HuH-7.5 (cell line): ENCODE results near the gene PLAC8.
"Not testable (repeated sequence)": the region's sequence is repeated elsewhere in the genome, so short reads cannot be mapped to it uniquely, and the experiment has no call there.

Experiments
- DNase-seq: peaks from one replicate; pipeline ENCODE4 v3.0.0; 2011; ENCODE audit warnings: low spot score

Gene PLAC8

DNA sequence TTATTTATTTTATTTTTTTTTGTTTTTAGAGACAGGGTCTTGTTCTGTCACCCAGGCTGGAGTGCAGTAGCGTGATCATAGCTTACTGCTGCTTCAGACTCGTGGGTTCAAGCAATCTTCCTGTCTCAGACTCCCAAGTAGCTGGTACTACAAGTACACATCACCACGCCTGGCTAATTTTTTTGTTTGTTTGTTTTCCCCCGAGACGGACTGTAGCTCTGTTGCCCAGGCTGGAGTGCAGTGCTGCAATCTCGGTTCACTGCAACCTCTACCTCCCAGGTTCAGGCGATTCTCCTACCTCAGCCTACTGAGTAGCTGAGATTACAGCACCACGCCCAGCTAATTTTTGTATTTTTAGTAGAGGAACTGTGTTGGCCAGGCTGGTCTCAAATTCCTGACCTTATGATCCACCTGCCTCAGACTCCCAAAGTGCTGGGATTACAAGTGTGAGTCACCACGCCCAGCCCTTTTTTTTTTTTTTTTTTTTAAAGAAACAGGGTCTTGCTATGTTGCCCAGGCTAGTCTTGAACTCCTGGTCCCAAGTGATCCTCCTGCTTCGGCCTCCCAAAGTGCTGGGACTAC, 47.4 kb downstream of the PLAC8 start:
- no peak for DNase-seq

DNA sequence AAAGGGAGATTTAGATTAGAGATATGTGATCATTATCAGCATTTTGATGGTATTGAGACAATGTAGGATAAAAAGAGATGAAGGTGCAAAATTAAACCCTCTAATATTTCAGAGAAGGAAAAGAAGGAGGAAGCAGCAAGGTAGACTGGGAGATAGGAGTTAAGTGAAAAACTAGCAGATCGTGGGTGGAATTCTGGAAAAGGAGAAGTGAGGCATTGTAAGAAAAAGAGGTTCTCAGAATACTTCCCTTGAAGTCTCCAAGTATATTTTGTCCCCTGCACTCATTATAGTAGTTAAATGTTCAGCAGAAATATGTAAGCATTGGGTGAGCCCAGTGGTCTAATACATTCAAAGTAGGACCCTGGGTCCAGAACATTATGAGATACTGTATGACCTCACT, 49.3 kb downstream of the PLAC8 start:
- DNase-seq: no peak

DNA sequence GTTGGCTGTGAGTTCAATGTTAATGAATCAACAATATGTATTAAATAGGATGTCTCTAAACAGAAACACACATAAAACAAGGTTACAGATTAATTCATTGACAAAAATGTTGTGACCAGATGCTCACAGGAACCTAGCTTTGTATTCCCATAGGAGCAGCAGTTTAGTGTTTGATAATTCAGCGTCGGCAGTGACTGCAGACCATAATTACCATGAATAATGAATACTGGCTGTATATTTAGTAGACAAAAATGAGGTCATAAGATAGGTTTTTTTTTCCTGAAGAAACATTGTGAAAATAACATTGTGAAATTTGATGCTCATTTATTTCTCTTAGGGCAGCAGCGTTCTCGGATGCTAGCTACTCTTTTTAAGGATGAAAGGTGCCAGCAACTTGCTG, 51.8 kb downstream of the PLAC8 start:
- no peak for DNase-seq

DNA sequence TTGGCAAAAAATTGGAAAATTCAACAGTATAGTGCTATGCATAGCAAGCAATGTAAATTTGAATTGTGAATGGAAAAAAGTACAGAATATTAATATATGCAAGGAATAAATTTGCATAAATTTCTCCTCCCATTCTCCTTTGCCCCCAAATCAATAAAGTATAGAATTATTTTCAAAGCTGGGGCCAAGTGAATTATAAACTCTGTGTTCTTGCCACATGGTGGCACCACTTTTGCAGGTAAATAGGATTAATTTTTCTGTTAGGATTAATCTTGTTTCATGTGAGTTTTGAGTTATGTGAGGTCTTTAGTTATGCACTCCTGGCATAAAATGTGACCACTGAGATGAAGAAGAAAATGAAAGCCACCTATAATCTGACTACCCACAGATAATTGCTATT, 59.6 kb downstream of the PLAC8 start:
- peak; percentile 5 for DNase-seq

DNA sequence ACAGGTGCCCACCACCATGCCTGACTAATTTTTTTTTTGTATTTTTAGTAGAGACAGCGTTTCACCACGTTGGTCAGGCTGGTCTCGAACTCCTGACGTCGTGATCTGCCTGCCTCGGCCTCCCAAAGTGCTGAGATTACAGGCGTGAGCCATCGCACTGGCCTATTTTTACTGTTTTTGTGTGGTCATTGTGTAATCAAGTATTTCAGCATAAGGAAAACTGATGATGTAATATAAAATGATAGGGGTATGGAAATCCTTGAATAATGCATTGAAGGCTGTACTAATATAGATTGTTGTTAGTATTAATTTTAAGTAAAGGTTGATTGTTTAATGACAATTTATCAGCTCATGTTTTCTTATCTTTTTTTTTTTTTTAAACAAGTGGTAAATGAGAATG, 65.7 kb downstream of the PLAC8 start:
- DNase-seq: not testable (repeated sequence)

DNA sequence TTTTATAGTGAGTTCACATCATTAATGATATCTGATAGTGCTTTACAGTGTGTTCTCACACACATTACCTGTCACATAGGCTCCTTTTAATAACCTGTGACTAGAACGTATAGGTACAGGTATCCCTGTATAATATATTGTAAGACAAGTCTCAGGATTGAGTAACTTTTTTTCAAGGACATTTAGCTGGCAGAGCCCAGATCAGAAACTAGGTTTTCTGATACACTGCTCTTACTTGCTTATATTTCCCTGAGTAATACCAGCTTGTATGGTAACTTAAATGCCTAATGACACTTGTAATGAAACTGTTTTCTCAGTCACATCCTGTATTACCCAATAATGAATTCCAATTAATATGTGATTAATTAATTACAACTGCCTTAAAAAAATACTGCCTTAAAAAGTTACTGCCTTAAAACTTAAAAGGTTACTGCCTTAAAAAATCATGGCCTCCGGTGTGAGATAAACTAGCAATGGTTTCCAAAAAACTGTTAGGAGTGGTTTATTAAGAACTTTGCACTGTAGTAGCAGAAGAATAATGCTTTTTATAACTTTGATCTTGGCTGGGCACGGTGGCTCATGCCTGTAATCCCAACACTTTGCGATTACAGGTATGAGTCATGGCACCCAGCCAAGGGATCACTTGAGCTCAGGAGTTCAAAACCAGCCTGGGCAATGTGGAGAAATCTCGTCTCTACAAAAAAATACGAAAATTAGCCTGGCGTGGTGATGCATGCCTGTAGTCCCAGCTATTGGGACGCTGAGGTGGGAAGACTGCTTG, 67.6 kb downstream of the PLAC8 start:
- no peak for DNase-seq

DNA sequence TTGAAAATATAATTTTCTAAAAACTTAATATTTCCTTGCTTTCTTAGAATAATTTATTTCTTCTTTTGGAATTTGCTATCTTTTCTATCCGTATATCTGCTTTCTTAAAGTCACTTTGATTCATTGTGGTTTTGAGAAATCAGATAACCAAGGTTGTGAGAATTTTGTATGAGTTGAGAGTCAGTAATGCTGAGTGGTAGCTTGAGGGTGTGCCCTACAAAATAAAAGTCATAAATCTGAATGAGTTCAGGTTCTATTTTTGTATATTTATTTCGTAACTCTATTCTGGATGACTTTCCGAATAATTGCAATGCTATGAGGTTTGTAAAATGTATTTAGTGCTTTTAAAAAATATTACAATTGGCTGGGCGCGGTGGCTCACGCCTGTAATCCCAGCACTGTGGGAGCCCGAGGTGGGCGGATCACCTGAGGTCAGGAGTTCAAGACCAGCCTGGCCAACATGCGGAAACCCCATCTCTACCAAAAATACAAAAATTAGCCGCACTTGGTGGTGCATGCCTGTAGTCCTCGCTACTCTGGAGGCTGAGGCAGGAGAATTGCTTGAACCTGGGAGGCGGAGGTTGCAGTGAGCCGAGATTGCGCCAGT, 70.6 kb downstream of the PLAC8 start:
- DNase-seq: no peak

DNA sequence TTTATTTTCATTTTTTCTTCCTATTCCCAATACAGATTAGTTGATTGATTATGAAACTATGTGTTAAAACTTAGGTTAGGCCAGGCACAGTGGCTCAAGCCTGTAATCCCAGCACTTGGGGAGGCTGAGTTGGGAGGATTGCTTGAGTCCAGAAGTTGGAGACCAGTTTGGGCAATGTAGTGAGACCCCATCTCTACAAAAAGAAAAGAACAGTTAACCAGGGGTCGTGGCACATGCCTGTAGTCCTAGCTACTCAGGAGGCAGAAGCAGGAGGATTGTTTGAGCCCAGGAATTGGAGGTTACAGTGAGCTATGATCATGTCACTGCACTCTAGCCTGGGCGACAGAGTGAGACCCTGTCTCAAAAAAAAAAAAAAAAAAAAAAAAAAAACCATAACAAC, 71.4 kb downstream of the PLAC8 start:
- not testable (repeated sequence) for DNase-seq

DNA sequence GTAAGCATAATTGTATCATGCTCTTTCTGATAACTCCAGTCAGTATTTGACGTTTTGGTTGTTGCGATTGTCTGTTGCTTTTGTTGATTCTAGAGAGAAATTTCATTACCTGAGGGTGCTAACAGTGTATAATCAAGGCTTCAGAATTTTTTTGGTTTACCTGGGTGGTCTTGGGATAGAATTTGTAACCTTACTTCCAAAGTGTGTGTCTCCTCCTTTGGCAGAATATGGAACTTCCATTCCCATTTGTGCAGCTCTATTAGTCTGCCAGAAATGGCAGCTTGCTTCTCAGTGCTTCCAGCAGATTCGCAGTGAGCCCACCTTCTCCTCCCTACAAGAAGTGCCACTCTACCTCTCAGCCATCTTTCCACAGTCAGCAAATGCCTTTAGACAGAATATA, 74.3 kb downstream of the PLAC8 start:
- no peak for DNase-seq
